HG03025 (cell line): ENCODE data around the gene ERI3.

Experiments used
- ATAC-seq: cut with Tn5 transposase; IDR thresholded peaks from one replicate; pipeline ENCODE4 v1.9.1; 2021; ENCODE audit warnings: mild to moderate bottlenecking, moderate library complexity; ENCODE audit not compliant: unreplicated experiment, low FRiP score

ERI3 gene

DNA sequence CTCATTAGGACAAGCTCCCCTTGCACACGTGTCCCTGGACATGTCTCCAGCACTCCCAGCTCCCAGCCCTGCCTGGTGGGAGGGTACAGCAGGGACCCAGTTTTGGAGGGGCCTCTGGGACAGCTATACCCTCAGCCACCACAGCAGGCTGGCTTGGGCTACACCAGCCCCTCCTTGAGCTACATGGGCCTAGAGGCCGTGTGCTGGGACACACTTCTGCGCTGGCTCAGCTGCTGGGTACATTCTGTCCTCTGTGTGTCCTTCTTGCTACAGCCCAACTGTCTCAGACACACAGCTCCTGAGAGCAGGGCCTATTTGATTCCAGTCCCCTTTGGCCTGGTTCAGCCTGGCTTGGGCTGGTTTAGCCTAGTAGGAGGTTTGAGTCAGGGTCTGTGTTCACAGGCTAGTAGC is 115.1 kb downstream of the ERI3 start:
- ATAC-seq = no peak

DNA sequence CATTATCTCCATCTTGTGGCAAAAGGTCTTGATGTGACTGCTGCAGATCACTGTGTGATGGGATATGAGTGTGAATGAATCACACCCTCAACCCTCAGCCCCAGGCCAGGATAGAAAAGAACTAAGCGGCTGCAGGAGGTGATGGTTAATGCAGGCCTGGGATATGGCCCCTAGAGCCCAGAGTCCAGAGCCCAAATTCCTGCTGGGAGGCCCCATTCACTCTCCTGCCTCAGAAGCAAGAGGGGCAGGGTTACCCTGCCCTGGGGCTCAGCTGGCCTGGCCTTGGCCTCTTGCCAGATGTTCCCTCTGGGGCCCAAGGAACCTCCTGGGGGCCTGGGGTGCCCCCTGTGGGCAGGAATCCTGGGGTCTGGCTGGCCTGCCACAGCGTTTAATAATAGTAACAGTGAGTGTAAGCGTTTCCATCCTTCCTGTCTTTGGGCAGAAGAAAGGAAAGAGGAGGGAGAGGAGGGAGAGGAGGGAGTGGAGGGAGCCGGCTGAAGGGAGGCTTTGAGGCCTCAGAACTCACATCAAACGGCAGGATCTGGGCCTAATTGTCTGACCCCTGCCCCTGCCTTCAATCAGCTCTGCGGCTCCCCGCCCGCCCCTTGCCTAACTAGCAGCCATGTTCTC is 115.6 kb downstream of the ERI3 start:
- ATAC-seq = no peak

DNA sequence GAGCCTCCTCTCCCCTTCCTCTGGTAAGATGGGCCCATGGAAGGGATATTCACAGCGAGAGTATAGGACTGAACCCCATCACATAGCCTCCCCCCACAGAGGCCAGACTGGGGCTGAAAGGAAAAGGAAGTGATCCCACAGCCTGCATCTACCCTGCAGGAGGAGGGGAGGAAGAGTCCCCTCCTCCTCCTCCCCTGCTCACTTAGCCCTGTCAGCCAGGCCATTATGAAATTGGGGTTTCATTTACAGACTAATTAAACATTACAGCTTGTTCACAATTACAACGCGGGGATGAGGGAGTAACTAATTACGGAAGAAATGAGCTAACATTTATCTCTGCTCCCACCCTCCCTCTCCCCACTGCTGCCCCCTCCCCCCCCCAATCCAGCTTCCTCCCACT is 116.4 kb downstream of the ERI3 start:
- no peak for ATAC-seq

DNA sequence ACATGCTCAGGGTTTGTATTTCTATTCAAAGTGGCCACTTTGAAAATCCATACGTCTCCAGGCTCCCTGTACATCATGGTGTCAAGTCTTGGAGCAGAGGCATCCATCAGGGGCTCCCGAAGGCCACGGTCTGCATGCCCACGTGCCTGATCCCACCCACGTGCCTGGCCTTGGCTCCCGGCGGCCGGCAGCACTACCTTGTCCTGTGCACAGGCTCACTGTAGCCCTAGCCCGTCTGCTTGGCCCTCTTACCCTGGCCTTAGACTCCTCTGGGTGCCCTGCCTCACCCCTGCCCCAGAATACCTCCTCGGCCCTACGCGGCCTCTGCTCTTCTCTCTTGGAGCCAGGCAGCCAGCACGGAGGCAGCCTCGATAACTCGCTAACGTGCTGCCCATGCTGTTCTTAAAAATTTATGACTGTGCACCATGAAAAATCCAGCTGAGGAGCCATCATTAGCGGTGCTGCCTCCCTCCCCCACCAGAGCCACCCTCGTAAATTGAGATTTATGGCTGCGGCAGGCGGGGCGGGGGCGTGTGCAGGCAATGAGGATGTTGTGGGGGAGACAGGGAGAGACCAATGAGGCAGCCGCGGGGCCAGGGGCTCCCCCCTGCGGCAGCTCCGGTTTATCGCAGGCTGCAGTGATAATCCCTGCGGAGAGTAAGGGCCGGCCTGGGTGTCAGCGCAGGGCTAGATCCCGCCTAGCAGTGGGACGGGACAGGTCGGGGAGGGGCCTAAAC is 117.2 kb downstream of the ERI3 start:
- ATAC-seq = no peak

DNA sequence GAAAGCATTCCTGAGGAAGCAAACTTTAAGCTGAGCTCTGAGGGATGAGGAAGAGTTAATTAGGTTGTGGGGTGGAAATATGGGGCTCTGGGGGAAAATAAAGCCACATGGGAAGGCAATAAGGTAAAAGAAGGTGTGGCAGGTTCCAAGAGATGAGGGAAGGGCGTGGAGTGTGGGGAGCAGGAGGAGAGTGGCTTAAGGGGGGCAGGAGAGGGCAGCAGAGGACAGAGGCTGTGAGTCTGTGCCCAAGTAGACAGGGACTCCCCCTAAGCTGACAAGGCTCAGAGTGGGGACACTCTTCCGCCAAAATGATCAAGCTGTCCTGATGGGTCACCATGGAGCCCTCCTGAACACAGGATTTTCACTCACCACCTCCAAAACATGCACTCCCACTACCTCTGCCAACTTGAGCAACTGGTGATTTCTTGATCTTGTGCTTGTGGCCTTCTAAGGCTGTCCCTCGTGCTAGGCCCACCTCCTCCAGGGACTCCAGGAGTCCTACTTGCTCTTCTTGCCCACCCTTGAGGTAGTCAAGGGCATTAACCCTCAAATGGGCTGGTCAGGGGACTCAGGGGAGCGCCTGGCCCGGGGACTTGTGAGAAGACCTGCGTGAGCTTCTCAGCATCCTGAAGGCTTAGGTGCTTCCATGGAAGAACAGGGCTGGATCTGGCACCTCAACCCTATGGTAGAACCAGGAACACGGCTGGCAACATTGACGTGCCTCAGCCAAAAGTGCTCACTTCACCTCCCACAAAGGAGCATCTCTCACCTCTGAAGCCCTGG is 118.4 kb downstream of the ERI3 start:
- ATAC-seq = no peak

DNA sequence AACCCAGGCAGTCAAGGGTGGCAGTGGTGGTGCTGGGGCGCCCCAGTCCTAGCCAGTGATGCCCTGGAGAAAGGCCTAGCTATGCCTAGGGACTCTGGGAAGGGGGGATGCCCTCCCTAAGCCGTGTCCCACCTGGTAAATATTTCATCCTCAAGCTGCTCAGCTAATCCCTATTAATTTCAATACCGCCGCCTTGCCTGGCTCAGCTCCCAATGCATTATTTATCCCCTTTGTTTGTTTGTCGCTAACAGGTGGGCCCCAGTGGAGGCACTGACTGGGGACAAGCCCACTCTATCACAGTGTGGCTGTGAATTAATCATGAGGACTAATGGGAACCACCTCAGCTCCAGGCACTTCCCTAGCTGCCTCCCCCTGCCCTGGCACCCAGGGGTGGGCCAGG is 119.2 kb downstream of the ERI3 start:
- no peak for ATAC-seq

DNA sequence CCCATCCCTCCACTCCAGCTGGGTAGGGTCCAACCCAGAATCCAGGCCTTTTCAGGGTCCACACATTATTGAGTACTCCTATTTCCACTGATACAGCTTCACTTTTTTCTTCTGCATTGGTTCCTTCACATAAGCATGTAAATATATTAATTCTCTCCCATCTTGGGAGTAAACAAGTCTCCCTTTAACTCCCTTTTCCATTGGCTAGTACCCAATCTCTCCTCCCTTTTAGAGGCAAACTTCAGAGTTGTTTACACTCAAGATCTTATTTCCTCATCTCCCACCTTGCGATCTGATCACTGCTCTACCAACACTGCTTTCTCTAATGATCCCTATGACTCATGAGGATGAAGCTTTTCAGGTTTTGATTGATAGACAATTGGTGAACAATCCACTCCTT is 121.5 kb downstream of the ERI3 start:
- no peak for ATAC-seq

DNA sequence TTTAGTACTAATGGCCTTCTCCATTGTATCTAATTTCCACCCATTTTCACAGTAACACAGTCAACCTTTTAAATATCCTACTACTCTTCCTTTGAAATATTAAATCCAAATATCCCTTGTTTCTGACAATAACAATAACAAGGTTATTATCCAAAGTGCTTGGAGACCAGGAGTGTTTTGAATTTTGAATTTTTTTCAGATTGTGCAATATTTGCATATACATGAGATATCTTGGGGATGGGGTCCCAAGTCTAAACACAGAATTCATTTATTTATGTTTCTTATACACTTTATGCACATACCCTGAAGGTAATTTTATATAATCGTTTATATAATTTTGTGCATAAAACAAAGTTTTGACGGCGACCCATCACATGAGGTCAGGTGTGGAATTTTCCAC is 124.3 kb downstream of the ERI3 start:
- ATAC-seq = no peak

DNA sequence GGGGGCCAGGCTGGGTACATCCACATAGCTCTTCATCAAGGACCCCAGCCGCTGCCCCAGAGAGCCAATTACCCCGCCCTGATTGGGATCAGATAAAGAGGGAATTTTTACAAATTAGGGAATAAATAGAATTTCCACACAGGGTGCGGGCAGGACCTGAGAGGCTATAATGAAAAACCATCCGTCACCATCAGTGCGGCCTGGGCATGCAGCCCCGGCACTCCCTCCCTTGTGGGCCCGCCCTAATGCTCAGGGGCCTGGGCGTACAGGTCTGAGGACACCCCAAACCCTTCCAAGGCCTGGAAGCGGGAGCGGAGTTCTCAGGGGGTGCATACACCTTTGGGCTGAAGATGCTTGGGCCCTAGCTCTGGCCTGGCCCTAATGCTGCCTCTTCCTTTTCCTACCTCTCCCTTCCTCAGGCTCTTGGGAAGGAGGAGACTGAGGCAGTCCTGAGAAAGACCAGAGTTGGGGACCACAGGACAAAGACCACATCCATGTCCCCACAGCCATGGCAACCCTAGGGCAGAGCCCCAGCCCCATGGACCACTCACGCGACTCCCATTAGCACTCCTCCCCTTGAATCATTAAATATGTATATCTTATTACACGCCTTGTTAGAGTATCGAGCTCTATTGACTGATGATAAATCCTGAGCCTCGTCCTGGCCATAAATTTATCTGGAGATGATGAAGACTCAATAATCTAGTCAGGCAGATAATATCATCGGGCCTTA is 125.5 kb downstream of the ERI3 start:
- no peak for ATAC-seq

DNA sequence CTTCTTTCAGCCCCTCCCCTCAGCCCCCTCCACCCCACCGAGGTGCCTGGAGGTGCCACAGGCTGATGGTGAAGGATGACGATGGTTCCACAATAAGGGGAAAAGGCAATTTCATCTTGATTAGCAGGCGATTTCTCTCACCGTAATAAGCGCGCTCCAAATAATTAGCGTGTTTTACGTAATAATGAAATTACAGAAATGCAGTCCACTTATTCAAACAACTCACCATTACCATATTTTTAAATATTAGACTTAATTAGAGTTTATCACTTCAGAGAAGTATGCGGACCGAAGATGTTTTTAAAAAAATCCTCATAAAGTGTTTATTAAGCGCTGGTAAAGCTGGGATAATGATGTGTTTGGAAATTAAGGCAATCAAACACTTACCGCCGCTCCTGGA is 126.8 kb downstream of the ERI3 start:
- ATAC-seq = no peak

DNA sequence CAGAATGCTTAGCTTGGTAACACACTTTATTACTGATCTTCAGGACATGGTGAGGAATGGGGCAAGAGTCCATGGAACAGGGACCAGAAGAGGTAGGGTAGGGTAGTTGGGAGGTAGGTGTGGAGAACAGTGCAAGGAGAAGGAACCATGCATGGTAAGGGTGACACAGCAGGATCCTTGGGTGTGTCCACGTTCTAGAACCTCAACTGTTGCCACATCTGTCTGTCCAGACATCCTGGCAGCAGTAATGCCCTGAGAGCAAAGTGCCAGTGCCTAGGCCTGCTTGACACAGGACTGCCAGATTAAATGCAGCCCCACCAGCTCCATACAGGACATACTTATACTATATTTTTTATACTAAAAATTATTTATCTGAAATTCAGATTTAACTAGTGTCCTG is 127.8 kb downstream of the ERI3 start:
- ATAC-seq = no peak

DNA sequence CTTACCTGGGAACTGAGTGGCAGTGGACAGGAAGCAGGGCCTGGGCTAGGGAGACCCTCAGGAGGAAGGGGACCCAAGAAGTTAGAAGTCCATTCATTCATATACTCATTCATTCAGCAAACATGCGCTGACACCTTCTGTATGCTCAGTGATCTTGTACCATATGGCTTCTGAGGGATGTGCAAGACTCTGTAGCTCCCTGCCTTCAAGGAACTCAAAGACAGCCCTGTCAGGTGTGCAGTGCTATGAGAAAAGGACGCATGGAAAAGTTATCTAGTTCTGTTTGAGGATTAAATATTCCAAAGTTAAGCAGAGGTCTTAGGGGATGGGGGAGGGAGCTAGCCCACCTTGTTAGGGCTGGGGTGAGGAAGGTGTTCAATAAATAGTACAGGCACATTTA is 129.3 kb downstream of the ERI3 start:
- ATAC-seq = no peak

DNA sequence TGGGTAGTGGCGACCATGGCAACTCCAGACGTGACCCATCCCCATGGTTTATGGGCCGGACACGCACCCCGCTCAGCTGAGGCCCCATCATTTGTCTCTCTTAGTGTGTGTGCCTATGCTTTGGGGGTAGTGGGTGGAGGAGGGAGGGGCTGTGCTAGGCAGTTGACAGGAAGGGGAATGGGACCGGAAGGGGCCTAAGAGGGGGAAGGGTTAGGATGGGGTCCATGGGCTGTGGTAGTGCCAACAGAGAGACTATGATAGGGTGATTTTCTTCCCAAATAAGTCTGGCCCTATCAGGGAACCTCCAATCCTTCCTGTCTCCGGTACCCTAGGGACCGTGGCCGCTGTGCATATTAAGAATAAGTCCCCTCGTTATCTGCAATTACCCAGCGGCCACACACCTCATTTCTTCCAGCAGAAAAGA is 131.9 kb downstream of the ERI3 start:
- ATAC-seq = no peak

DNA sequence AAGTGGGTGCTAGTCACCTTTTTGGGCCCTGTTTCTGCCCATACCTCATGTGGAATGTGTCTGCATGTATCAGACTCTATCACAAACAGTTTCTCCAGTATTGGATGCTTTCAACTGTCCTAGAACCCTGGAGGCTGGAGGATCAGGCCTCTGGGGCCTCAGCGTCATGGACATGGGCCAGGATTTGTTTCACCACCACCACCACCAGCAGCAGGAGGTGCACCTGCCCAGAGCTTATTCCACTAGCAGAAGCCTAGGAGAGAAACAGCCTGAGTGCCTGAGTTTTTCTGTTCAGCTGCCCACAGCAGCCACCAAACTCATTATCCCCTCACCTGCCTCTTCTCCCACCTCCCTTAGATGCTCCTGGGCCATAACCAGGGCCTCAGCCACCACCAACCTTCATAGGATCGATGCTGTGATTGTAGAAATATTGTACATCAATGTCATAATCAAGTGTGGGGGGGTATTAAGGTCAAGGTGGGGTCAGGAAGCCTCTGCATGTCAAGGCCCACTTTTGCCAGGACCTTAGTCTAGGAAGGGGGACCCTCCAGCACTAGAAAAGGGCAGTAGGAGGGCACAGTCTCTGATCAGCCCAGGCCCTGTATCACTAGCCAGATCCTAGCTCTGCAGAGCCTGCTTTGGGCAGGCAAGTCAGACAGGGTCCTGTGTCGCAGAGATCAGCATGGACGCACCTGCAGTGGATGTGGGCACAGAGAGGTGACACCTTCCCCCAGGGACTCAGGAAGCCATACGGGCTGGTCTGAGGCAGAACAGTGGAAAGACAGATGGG is 132.5 kb downstream of the ERI3 start:
- no peak for ATAC-seq

DNA sequence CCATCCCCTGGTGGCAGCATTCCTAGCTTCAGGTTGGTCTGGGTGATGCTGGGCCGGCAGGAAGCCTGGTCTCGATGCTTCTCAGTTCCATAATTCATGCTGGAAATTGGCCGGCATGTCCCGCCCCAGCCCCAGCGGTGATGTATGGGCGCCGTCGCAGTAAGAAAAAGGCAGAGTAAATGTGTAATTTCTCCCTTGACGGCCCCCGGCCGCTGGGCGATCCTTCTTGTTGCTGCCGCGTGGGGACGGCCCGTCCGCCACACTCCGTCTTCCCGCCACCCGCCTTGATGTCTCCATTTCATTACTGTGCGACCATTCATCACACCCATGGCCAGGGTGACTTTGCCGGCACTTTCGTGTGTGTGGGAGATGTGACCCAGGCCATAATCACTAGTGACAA is 133.3 kb downstream of the ERI3 start:
- ATAC-seq = no peak

DNA sequence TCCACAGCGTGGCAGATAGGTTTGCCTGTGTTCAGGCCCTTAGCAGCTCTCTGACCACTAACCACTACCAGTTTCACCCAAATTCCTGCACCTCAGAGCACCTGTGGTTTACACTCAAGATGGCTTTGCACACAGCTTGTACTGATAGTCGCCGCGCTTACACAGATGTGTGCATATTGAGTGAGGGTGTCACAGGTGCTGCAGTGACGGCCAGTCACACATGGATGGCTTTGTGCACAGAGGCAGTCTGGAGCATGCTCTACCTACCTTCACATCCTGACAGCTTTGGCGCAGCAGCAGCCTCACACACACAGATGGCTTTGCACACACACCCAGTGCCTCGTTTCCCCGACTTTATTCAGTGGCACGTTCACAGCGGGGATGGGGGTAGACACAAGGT is 134.3 kb downstream of the ERI3 start:
- no peak for ATAC-seq

DNA sequence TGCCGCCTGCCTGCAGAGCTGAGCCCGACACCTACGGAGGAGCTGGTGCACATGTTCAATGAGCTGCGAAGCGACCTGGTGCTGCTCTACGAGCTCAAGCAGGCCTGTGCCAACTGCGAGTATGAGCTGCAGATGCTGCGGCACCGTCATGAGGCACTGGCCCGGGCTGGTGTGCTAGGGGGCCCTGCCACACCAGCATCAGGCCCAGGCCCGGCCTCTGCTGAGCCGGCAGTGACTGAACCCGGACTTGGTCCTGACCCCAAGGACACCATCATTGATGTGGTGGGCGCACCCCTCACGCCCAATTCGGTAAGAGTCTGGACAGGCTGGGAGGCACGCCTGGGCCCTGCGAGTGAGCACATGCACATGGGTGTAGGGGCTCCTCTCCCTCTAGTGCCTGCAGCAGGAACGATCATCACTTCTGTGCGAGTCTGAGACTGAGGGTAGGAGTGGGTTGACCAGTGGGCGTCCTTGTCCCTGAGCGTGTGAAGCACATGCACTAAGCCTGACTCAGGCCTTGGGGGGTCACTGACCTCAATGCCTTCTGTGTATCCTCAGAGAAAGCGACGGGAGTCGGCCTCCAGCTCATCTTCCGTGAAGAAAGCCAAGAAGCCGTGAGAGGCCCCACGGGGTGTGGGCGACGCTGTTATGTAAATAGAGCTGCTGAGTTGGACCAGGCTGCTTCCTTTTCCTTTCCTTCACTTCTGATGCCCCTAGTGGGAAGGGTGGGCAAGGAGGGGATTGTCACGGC is 134.9 kb downstream of the ERI3 start:
- ATAC-seq = no peak

DNA sequence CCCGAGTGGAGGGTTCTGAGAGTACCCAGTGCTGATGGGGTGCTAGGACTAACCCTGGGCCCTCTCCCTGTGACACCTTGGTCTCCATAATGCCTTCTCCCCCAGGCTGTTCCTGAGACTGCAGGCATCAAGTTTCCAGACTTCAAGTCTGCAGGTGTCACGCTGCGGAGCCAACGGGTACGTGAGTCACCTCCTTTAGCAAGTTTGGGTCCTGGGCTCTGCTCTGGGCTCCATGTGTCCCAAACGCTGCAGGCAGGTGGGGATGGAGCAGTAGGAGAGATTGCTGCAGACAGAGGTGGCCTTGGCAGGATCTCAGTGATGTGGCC is 135.8 kb downstream of the ERI3 start:
- ATAC-seq = no peak

DNA sequence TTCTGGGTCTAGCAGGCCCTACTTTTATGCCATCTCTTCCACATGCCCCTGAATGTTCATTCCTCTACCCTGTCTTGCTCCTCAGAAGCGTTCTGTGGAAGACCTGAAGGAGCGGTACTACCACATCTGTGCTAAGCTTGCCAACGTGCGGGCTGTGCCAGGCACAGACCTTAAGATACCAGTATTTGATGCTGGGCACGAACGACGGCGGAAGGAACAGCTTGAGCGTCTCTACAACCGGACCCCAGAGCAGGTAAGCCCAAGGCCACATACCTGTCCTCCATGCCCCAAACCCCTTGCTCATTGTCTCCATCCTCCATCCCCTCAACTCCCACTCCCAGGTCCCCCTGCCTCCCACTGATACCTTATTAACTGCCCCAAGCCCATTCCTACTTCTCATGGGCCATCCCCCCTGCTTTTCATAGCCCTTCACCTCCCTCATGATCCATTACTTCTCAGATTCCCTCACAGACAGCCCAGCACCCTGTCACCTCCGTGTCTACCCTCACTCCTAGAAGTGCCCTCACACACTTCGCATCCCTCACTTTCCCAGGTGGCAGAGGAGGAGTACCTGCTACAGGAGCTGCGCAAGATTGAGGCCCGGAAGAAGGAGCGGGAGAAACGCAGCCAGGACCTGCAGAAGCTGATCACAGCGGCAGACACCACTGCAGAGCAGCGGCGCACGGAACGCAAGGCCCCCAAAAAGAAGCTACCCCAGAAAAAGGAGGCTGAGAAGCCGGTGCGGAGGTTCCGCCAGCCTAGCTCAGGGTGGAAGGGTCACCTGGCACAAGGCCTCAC is 136.4 kb downstream of the ERI3 start:
- ATAC-seq = no peak
